Neural cell (in vitro differentiated cells): ENCODE measurements around the gene EPB41L2. TPM values are rescaled to one million over a fixed set of nuclear protein-coding genes. Genes with fewer than 3 reads are reported as not detected.

Experiments
- H2AFZ ChIP-seq: fragments of 200-600, 300-800 bp; sonication (generic), shearing (Covaris generic); 2 replicates; pipeline ENCODE4 v1.6.0; 2014; ENCODE audit warnings: low read depth, mild to moderate bottlenecking, antibody characterized with exemption, low read length, moderate library complexity
- H3F3A ChIP-seq: fragments of 200-600 bp; shearing (Covaris generic); 2 replicates; pipeline ENCODE4 v1.6.1; 2016; ENCODE audit warnings: mild to moderate bottlenecking, moderate library complexity, mixed read lengths, antibody characterized with exemption, low read length; ENCODE audit not compliant: insufficient read depth, poor library complexity, severe bottlenecking
- H3K27ac ChIP-seq: fragments of 200-600, 300-800 bp; sonication (generic), shearing (Covaris generic); 2 replicates; pipeline ENCODE4 v1.5.1; 2014; ENCODE audit warnings: mild to moderate bottlenecking, low read length, moderate library complexity
- H3K27me3 ChIP-seq: fragments of 300-800, 200-600 bp; sonication (generic), shearing (Covaris generic); 2 replicates; pipeline ENCODE4 v1.6.0; 2014; ENCODE audit warnings: mild to moderate bottlenecking, low read depth, low read length, moderate library complexity; ENCODE audit not compliant: insufficient read depth
- H3K36me3 ChIP-seq: fragments of 300-800, 200-600 bp; sonication (generic), shearing (Covaris generic); 2 replicates; pipeline ENCODE4 v1.5.1; 2014; ENCODE audit warnings: mild to moderate bottlenecking, antibody characterized with exemption, low read length, moderate library complexity; ENCODE audit not compliant: insufficient read depth
- H3K4me2 ChIP-seq: fragments of 300-800, 200-600 bp; sonication (generic), shearing (Covaris generic); 2 replicates; pipeline ENCODE4 v1.6.0; 2014; ENCODE audit warnings: mild to moderate bottlenecking, low read length
- H3K4me3 ChIP-seq: fragments of 300-800, 200-600 bp; sonication (generic), shearing (Covaris generic); 2 replicates; pipeline ENCODE4 v1.5.1; 2014; ENCODE audit warnings: mild to moderate bottlenecking, low read length, moderate library complexity
- H3K79me2 ChIP-seq: fragments of 200-600 bp; shearing (Covaris generic); replicated peaks from 2 replicates; pipeline ENCODE4 v1.6.0; 2014; ENCODE audit warnings: mild to moderate bottlenecking, low read length, moderate library complexity; ENCODE audit not compliant: insufficient read depth
- H3K9ac ChIP-seq: fragments of 300-800, 200-600 bp; sonication (generic), shearing (Covaris generic); 2 replicates; pipeline ENCODE4 v1.6.1; 2016; ENCODE audit warnings: mild to moderate bottlenecking, low read length, mixed read lengths
- H3K9me2 ChIP-seq: fragments of 200-600 bp; shearing (Covaris generic); 2 replicates; pipeline ENCODE4 v1.6.1; 2016; ENCODE audit warnings: mild to moderate bottlenecking, low read length, mixed read lengths; ENCODE audit not compliant: insufficient read depth
- H3K9me3 ChIP-seq: fragments of 200-600, 300-800 bp; sonication (generic), shearing (Covaris generic); 2 replicates; pipeline ENCODE4 v1.6.1; 2016; ENCODE audit warnings: mild to moderate bottlenecking, mixed run types, low read length, moderate library complexity, mixed read lengths
- H4K20me1 ChIP-seq: fragments of 200-600 bp; shearing (Covaris generic); 2 replicates; pipeline ENCODE4 v1.6.1; 2016; ENCODE audit warnings: mild to moderate bottlenecking, mixed run types; ENCODE audit not compliant: insufficient read depth
- EP300 ChIP-seq: fragments of 450-650 bp; conservative IDR thresholded peaks from 2 replicates; pipeline ENCODE4 v1.6.1; 2014; ENCODE audit warnings: antibody characterized with exemption, mild to moderate bottlenecking, moderate library complexity; ENCODE audit not compliant: poor library complexity, severe bottlenecking
- EZH2 ChIP-seq: fragments of 200-600, 300-800 bp; shearing (Covaris generic), sonication (generic); IDR thresholded peaks from 2 replicates; pipeline ENCODE4 v1.6.1; 2014; ENCODE audit warnings: antibody characterized with exemption, low read length, borderline replicate concordance, mild to moderate bottlenecking; ENCODE audit not compliant: insufficient read depth, poor library complexity, severe bottlenecking
- MXI1 ChIP-seq: fragments of 450-650 bp; conservative IDR thresholded peaks from 2 replicates; pipeline ENCODE4 v1.6.1; 2014; ENCODE audit warnings: antibody characterized with exemption, mild to moderate bottlenecking; ENCODE audit not compliant: poor library complexity, severe bottlenecking
- POLR2AphosphoS5 ChIP-seq: IDR thresholded peaks from 2 replicates; pipeline ENCODE4 v1.6.1; 2012
- RAD21 ChIP-seq: fragments of 450-650 bp; conservative IDR thresholded peaks from 2 replicates; pipeline ENCODE4 v1.6.1; 2014; ENCODE audit warnings: antibody characterized with exemption, mild to moderate bottlenecking, moderate library complexity
- SMC3 ChIP-seq: fragments of 450-650 bp; conservative IDR thresholded peaks from 2 replicates; pipeline ENCODE4 v1.6.1; 2014; ENCODE audit warnings: antibody characterized with exemption, mild to moderate bottlenecking, moderate library complexity; ENCODE audit not compliant: poor library complexity
- TAF1 ChIP-seq: IDR thresholded peaks from 2 replicates; pipeline ENCODE4 v1.6.1; 2012; ENCODE audit warnings: low read depth
- polyA plus RNA-seq: library from polyadenylated mRNA; depleted of rRNA; stranded (reverse); fragments of >200 nt; gene quantifications from 2 replicates; pipeline ENCODE4 v1.2.3, GENCODE V29; 2014
- TF ChIP-seq, protein P1 (sequence below): fragments of 450-650 bp; IDR thresholded peaks from 2 replicates; pipeline ENCODE4 v1.5.1; 2014; ENCODE audit warnings: antibody characterized with exemption, mild to moderate bottlenecking, moderate library complexity; ENCODE audit not compliant: poor library complexity, severe bottlenecking
- TF ChIP-seq, protein P2 (sequence below): IDR thresholded peaks from 2 replicates; pipeline ENCODE4 v1.6.1; 2012; ENCODE audit warnings: borderline replicate concordance

EPB41L2 gene
- polyA plus RNA-seq, 1 donor from 2014 or later: 13.5 TPM

DNA sequence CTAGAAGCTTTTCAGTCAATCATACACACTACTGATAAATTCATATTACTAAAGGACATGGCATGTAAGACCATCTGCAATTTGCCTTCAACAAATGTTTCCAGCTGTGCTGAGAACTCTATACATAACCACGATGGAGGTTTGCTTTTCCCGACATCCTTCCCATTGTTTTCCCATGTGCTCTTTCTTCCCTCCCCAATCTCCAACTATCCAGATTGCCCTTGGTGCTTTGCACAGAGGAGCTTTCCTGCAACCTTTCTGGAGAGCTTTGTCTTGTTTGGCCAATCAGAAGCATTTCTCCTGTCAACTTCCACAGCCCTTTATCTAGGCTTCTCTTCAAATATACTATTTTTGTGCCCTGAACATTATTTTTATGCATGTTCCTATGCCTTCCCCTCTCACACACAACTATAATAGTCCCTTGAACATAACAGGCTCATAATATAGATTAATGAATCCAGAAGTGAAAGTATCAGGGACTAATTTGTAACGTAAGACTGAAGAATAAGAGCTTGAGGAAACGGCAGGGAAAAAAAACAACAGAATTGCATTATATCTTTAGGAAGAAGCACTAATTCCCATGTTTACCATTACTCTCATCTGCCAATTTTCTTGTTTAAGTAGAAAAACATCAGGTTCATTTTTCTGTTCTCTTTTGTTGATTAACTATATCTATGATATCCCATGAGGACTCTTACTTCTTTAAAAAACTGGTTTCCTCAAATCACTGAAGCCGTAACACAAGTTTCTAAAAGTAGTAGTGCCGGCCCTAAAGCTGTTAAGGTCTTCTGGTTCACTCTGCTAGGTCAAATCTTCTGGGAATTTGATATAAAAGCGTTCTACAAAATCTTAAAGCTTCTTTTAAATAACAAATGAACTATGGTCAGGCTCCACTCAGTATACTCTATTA is 215.8 kb downstream of the EPB41L2 start:
- no peaks in the 10 kb centered on the region for H3K9me2 ChIP-seq
- TF ChIP-seq SMC3 (no peak), TAF1 (no peak), EP300 (no peak), MXI1 (no peak), POLR2AphosphoS5 (no peak), EZH2 (no peak), RAD21 (no peak)
- TF ChIP-seq, protein P1, sequence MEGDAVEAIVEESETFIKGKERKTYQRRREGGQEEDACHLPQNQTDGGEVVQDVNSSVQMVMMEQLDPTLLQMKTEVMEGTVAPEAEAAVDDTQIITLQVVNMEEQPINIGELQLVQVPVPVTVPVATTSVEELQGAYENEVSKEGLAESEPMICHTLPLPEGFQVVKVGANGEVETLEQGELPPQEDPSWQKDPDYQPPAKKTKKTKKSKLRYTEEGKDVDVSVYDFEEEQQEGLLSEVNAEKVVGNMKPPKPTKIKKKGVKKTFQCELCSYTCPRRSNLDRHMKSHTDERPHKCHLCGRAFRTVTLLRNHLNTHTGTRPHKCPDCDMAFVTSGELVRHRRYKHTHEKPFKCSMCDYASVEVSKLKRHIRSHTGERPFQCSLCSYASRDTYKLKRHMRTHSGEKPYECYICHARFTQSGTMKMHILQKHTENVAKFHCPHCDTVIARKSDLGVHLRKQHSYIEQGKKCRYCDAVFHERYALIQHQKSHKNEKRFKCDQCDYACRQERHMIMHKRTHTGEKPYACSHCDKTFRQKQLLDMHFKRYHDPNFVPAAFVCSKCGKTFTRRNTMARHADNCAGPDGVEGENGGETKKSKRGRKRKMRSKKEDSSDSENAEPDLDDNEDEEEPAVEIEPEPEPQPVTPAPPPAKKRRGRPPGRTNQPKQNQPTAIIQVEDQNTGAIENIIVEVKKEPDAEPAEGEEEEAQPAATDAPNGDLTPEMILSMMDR: no peak
- TF ChIP-seq, protein P2, sequence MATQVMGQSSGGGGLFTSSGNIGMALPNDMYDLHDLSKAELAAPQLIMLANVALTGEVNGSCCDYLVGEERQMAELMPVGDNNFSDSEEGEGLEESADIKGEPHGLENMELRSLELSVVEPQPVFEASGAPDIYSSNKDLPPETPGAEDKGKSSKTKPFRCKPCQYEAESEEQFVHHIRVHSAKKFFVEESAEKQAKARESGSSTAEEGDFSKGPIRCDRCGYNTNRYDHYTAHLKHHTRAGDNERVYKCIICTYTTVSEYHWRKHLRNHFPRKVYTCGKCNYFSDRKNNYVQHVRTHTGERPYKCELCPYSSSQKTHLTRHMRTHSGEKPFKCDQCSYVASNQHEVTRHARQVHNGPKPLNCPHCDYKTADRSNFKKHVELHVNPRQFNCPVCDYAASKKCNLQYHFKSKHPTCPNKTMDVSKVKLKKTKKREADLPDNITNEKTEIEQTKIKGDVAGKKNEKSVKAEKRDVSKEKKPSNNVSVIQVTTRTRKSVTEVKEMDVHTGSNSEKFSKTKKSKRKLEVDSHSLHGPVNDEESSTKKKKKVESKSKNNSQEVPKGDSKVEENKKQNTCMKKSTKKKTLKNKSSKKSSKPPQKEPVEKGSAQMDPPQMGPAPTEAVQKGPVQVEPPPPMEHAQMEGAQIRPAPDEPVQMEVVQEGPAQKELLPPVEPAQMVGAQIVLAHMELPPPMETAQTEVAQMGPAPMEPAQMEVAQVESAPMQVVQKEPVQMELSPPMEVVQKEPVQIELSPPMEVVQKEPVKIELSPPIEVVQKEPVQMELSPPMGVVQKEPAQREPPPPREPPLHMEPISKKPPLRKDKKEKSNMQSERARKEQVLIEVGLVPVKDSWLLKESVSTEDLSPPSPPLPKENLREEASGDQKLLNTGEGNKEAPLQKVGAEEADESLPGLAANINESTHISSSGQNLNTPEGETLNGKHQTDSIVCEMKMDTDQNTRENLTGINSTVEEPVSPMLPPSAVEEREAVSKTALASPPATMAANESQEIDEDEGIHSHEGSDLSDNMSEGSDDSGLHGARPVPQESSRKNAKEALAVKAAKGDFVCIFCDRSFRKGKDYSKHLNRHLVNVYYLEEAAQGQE: no peak
- H3K4me2 ChIP-seq: no peak overlapping the region
- H3F3A ChIP-seq: no peaks in the 10 kb centered on the region
- no peak overlapping the region for H2AFZ ChIP-seq
- no peaks in the 10 kb centered on the region for H4K20me1 ChIP-seq
- H3K27me3 ChIP-seq: no peaks in the 10 kb centered on the region
- no peaks in the 10 kb centered on the region for H3K79me2 ChIP-seq
- H3K9me3 ChIP-seq: no peaks in the 10 kb centered on the region
- H3K36me3 ChIP-seq: no peaks in the 10 kb centered on the region
- no peak overlapping the region for H3K27ac ChIP-seq
- no peak overlapping the region for H3K9ac ChIP-seq
- no peak overlapping the region for H3K4me3 ChIP-seq

DNA sequence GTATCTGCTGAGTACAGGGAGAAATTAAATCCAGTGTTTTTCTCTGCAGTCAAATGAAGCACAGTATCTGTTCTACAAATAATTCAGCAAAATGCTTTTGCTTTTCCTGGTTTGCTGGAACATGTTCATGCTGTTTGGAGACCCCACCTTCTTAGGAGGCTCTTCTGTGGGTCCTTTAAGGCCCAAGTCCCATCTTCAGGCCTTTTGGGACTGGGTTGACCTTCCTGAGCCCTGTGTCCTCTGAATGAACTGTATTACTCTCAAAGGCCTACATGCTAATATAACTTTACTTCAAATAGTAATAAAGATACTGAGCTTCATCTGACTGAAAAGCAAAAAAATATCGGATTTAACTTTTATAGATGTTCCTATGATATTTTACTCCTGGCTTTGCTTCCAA is 216.5 kb downstream of the EPB41L2 start:
- H3K4me2 ChIP-seq: no peak overlapping the region
- H3F3A ChIP-seq: no peaks in the 10 kb centered on the region
- no peaks in the 10 kb centered on the region for H3K9me3 ChIP-seq
- H3K27me3 ChIP-seq: no peaks in the 10 kb centered on the region
- no peaks in the 10 kb centered on the region for H3K9me2 ChIP-seq
- H2AFZ ChIP-seq: no peak overlapping the region
- TF ChIP-seq EP300 (no peak), POLR2AphosphoS5 (no peak), TAF1 (no peak), EZH2 (no peak), SMC3 (no peak), MXI1 (no peak)
- TF ChIP-seq, protein P2: no peak
- no peaks in the 10 kb centered on the region for H4K20me1 ChIP-seq
- no peaks in the 10 kb centered on the region for H3K79me2 ChIP-seq
- H3K9ac ChIP-seq: no peak overlapping the region
- H3K27ac ChIP-seq: no peak overlapping the region
- no peaks in the 10 kb centered on the region for H3K36me3 ChIP-seq
- H3K4me3 ChIP-seq: no peak overlapping the region
